Stimulated activated CD4-positive, alpha-beta T cell treated with anti-CD3 and anti-CD28 coated beads, Interleukin-15, amount 100 ng/mL, for 1 hour (primary cell): ENCODE results near the gene SPATA31C1.
"Not testable (repeated sequence)": the region's sequence is repeated elsewhere in the genome, so short reads cannot be mapped to it uniquely, and the experiment has no call there.

Source experiments
- DNase-seq, 2 donors: peaks; one replicate each; pipeline ENCODE4 v3.0.0-alpha.2; 2020; ENCODE audit warnings: low read depth in 1 of 2, low spot score in 1 of 2

Gene SPATA31C1

GRCh38 chr9:87886210-87886932 lies 31.4 kb upstream of the SPATA31C1 start:
- no peak for DNase-seq

GRCh38 chr9:87886933-87887505 lies 30.7 kb upstream of the SPATA31C1 start:
- DNase-seq: no peak

GRCh38 chr9:87887661-87888480 lies 29.9 kb upstream of the SPATA31C1 start:
- no peak for DNase-seq

GRCh38 chr9:87888501-87888900 lies 29.3 kb upstream of the SPATA31C1 start:
- DNase-seq: no peak

- no peak for DNase-seq
Observed at GRCh38 chr9:87889065-87889881, 28.5 kb upstream of the SPATA31C1 start.

- no peak for DNase-seq
Observed at GRCh38 chr9:87889882-87890252, 27.9 kb upstream of the SPATA31C1 start.

GRCh38 chr9:87890837-87891236 lies 26.9 kb upstream of the SPATA31C1 start:
- DNase-seq: no peak

GRCh38 chr9:87891754-87892153 lies 26.0 kb upstream of the SPATA31C1 start:
- DNase-seq: no peak

- no peak for DNase-seq
Observed at GRCh38 chr9:87892956-87893355, 24.8 kb upstream of the SPATA31C1 start.

- no peak for DNase-seq
Observed at GRCh38 chr9:87894998-87895625, 22.6 kb upstream of the SPATA31C1 start.

- no peak for DNase-seq
Observed at GRCh38 chr9:87896891-87897290, 20.9 kb upstream of the SPATA31C1 start.

GRCh38 chr9:87898151-87898550 lies 19.6 kb upstream of the SPATA31C1 start:
- DNase-seq: no peak

- DNase-seq: not testable (repeated sequence)
Observed at GRCh38 chr9:87902371-87902770, 15.4 kb upstream of the SPATA31C1 start.

GRCh38 chr9:87909310-87910041 lies 8.3 kb upstream of the SPATA31C1 start:
- no peak for DNase-seq

GRCh38 chr9:87910821-87911220 lies 6.9 kb upstream of the SPATA31C1 start:
- no peak for DNase-seq

- not testable (repeated sequence) for DNase-seq
Observed at GRCh38 chr9:87919013-87919412, 1.3 kb downstream of the SPATA31C1 start.

- DNase-seq: not testable (repeated sequence)
Observed at GRCh38 chr9:87921561-87921960, 3.8 kb downstream of the SPATA31C1 start.

GRCh38 chr9:87923012-87923411 lies 5.2 kb downstream of the SPATA31C1 start:
- DNase-seq: not testable (repeated sequence)

GRCh38 chr9:87924851-87925250 lies 7.1 kb downstream of the SPATA31C1 start:
- not testable (repeated sequence) for DNase-seq

GRCh38 chr9:87929152-87929551 lies 11.4 kb downstream of the SPATA31C1 start:
- DNase-seq: not testable (repeated sequence)
